Choroid plexus epithelial cell (primary cell): ENCODE results near the gene ADARB2.

Experiments used
- DNase-seq: peaks from one replicate; pipeline ENCODE4 v3.0.0-alpha.2; 2010; ENCODE audit warnings: low read depth
- H3K4me3 ChIP-seq: 2 replicates; pipeline ENCODE4 v1.5.1; 2011; ENCODE audit warnings: low read depth, mild to moderate bottlenecking, control low read depth, low read length, moderate library complexity
- TF ChIP-seq, protein P1 (sequence below): conservative IDR thresholded peaks from 2 replicates; pipeline ENCODE4 v1.5.1; 2011; ENCODE audit warnings: low read depth, mild to moderate bottlenecking, control low read depth, inconsistent platforms, low read length, moderate library complexity

ADARB2 gene

DNA sequence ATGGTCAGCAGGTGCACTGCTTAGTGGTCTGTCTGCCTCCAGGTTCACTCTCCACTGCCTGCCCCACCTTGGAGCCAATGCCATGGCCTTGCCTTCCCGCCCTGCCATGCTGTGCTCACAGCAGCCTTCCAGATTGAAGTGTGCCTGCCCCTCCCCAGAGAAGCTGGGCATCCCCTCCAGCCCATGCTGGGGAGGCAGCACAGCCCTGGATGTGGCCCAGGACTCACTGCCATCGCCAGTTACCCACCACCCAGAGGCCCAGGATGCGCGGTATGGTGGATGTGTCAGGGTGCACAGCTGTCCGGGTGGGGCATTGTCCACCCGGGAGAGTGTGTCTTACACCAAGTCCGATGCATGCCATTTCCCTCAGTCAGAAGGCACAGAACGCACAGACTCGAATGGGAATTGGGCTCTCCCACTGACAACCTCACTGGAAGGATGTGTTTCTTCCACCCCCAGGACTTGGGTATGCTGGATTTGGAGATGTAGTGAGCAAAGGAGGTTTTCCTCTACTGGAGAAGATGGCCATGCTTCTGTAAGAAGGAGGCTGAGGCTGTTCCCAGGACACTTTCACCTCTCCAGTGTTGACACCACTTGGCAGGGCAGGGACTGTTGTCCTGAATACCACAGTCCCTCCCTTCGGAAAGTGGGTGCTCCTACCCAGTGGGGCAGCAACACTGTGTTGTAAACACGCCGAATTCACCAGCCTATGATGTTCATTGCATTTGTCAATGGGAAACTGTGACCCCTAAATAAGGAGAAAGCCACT lies 122.0 kb downstream of the ADARB2 start:
- DNase-seq: no peak
- TF ChIP-seq, protein P1, sequence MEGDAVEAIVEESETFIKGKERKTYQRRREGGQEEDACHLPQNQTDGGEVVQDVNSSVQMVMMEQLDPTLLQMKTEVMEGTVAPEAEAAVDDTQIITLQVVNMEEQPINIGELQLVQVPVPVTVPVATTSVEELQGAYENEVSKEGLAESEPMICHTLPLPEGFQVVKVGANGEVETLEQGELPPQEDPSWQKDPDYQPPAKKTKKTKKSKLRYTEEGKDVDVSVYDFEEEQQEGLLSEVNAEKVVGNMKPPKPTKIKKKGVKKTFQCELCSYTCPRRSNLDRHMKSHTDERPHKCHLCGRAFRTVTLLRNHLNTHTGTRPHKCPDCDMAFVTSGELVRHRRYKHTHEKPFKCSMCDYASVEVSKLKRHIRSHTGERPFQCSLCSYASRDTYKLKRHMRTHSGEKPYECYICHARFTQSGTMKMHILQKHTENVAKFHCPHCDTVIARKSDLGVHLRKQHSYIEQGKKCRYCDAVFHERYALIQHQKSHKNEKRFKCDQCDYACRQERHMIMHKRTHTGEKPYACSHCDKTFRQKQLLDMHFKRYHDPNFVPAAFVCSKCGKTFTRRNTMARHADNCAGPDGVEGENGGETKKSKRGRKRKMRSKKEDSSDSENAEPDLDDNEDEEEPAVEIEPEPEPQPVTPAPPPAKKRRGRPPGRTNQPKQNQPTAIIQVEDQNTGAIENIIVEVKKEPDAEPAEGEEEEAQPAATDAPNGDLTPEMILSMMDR: no peak
- H3K4me3 ChIP-seq: no peak overlapping the region

DNA sequence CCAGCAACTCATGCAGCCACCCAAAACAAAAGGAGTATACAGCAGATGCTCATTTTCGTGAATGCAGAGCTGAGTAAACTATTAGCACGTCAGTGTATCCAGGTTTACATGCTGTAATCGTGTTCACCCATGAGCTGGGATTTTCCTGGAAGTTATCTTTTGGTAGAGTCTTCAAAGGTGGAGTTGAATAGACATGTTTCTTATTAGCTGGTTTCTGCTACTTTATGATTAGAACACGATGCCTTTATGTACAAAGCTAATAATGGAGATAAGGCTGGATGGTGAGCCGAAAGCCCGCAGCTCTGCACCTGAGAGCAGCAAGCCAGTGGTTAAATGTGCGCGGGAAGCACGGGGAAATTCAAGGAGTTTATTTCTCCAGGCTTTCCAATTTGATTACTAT lies 123.8 kb downstream of the ADARB2 start:
- no peak overlapping the region for H3K4me3 ChIP-seq
- DNase-seq: no peak
- TF ChIP-seq, protein P1: no peak

- TF ChIP-seq, protein P1: no peak
- DNase-seq: no peak
- no peak overlapping the region for H3K4me3 ChIP-seq
These were observed 124.4 kb downstream of the ADARB2 start for GRCh38 chr10:1612908-1613307.

DNA sequence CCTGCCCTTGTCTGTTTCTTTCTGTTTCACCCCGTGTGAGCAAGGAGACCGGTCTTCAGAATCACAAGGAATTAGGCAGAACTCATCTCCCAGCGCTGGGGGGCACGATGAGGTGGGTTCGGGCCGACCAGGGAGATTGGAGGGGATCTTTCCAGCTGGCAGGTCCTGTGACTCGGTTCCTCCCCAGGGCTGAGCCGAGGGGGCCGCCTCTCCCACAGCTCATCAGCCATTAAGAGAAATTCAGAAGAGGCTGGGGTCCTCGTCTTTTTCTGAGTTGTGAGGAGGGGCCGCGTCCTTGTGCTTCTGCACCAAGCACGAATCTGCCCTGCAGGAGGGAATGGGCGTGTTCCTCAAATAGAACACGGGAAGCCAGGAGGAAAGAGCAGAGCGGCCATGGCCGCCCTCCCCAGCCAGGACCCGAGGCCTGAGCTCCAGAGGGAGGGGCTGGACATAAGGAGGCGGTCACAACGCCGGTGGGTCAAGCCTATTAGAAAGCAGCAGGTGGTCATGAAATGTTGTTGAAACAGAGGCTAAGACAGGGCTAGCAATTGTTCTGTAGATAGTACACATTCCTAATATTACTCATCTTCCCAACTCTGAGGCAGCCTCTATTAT lies 125.3 kb downstream of the ADARB2 start:
- H3K4me3 ChIP-seq: no peak overlapping the region
- TF ChIP-seq, protein P1: no peak
- DNase-seq: no peak

DNA sequence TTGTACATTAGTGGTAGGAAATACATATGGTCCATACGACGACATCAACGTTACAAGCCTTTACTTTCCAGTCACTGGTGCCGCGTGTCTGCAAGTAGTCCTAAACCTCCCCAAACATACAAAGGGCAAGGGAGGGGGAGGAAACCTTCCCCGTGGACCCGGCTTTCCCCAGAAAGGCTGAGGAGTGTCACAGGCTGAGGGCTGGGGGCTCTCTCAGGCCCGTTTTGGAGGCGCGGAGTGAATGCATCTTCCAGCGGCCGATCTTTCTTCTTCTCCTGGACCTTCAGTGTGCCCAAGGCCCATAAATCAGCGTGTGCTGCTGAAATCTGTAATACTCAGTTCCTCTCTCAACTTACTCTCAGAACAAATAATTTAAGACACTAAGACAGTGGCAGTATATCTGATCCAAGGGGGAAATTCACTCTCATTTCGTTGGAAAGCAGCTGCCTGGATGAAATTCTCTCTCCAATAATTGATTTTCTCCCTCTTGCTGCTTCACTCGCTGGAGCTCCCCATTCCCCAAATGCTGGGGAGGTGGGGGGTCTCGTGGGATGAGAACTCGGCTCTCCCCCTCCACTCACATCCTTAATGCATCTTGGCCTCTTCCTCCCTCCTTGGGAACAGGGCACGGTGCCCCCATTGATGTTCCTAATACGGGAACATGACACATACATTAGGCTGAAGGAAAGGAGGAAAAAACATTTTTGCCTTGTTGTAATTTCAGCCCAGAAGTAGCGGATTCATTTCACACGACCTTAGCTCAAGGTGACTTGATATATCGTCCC lies 126.1 kb downstream of the ADARB2 start:
- no peak overlapping the region for H3K4me3 ChIP-seq
- TF ChIP-seq, protein P1: no peak

DNA sequence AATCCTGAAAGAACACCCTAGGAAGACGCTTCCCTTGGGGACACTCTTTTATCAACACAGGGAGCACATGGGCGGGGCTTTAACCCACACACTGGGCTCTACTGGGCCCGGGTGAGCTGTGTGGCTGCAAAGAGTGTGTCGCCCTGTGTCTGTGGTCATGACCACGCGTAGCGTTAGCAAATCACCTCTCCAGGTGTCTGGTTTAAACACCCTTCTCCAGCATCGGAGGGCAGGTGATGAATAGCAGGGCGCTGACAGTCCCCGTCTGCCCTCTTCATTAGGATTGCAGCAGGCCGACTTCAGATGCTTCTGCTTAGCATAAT lies 127.7 kb downstream of the ADARB2 start:
- no peak overlapping the region for H3K4me3 ChIP-seq
- no peak for DNase-seq
- TF ChIP-seq, protein P1: no peak

More for the DNA sequence above, 126.1 kb downstream of the ADARB2 start:
- no peak for DNase-seq
